Thoracic aorta (tissue), 2 donors: Measurements from ENCODE around the gene FGD6. TPM values are rescaled to one million over a fixed set of nuclear protein-coding genes. Genes with fewer than 3 reads are reported as not detected.

ENCODE experiments used
- ATAC-seq: fragments of 150-250 bp; one replicate; pipeline ENCODE4 v1.8.0; 2017; ENCODE audit warnings: low read depth; ENCODE audit not compliant: insufficient number of reproducible peaks, low FRiP score
- DNase-seq: peaks from one replicate; pipeline ENCODE4 v3.0.0-alpha.2; 2020; ENCODE audit warnings: low spot score
- H3K27ac ChIP-seq, 2 donors: fragments of 200-600 bp; sonication (generic); 1 replicate in 1 of 2; 2 replicates in 1 of 2; pipeline ENCODE4 v1.5.1; 2016; ENCODE audit warnings: mild to moderate bottlenecking in 2 of 2, moderate library complexity in 2 of 2
- H3K27me3 ChIP-seq: fragments of 200-600 bp; sonication (generic); replicated peaks from 2 replicates; pipeline ENCODE4 v1.6.0; 2016; ENCODE audit warnings: mild to moderate bottlenecking; ENCODE audit not compliant: insufficient read depth
- H3K36me3 ChIP-seq: fragments of 200-600 bp; sonication (generic); one replicate; pipeline ENCODE4 v1.5.1; 2016
- H3K4me1 ChIP-seq, 2 donors: fragments of 200-600 bp; sonication (generic); 1 replicate in 1 of 2; 2 replicates in 1 of 2; pipeline versions ENCODE4 v1.5.1 to v1.6.0; 2016; ENCODE audit warnings: low read depth in 2 of 2, mild to moderate bottlenecking in 1 of 2; ENCODE audit not compliant: control insufficient read depth in 1 of 2
- H3K4me3 ChIP-seq: fragments of 200-600 bp; sonication (generic); 2 replicates; pipeline ENCODE4 v1.5.1; 2016; ENCODE audit warnings: mild to moderate bottlenecking
- H3K9me3 ChIP-seq: fragments of 200-600 bp; sonication (generic); 2 replicates; pipeline ENCODE4 v1.5.1; 2016
- CTCF ChIP-seq: fragments of 200-600 bp; sonication (generic); IDR thresholded peaks from one replicate; pipeline ENCODE4 v1.5.1; 2019; ENCODE audit warnings: antibody characterized with exemption
- total RNA-seq, 2 donors: library from RNA; depleted of rRNA; stranded (reverse); fragments of >200 nt; gene quantifications; one replicate each; pipeline versions ENCODE4 v1.1.0 to v1.2.3, GENCODE V29; 2016

FGD6 gene
- total RNA-seq, 2 donors from 2014 or later, result 8.4 to 9.8 TPM

GRCh38 chr12:95151821-95152220, 65.4 kb downstream of the FGD6 start:
- H3K4me1 ChIP-seq, result no peaks in the 10 kb centered on the region

GRCh38 chr12:95151406-95151805, 65.9 kb downstream of the FGD6 start:
- no peak for TF ChIP-seq CTCF
- ATAC-seq, result no peak

More at GRCh38 chr12:95151821-95152220, 65.4 kb downstream of the FGD6 start:
- Histone ChIP-seq H3K9me3 (no peaks in the 10 kb centered on the region), H3K27me3 (no peaks in the 10 kb centered on the region), H3K27ac (no peak overlapping the region), H3K4me3 (no peak overlapping the region), H3K36me3 (no peaks in the 10 kb centered on the region)
- ATAC-seq, result no peak
- no peak for TF ChIP-seq CTCF
- no peak for DNase-seq

GRCh38 chr12:95150501-95150900, 66.8 kb downstream of the FGD6 start:
- no peaks in the 10 kb centered on the region for H3K9me3 ChIP-seq
- H3K36me3 ChIP-seq, result no peaks in the 10 kb centered on the region
- ATAC-seq (no peak), DNase-seq (no peak)
- H3K4me3 ChIP-seq, result no peak overlapping the region
- H3K27ac ChIP-seq, result no peak overlapping the region
- no peak for TF ChIP-seq CTCF
- no peaks in the 10 kb centered on the region for H3K27me3 ChIP-seq
- no peaks in the 10 kb centered on the region for H3K4me1 ChIP-seq

More at GRCh38 chr12:95151406-95151805, 65.9 kb downstream of the FGD6 start:
- Histone ChIP-seq H3K27ac (no peak overlapping the region), H3K4me1 (no peaks in the 10 kb centered on the region), H3K27me3 (no peaks in the 10 kb centered on the region), H3K9me3 (no peaks in the 10 kb centered on the region), H3K36me3 (no peaks in the 10 kb centered on the region), H3K4me3 (no peak overlapping the region)
- DNase-seq, result no peak

GRCh38 chr12:95147866-95148265, 69.4 kb downstream of the FGD6 start:
- Histone ChIP-seq H3K36me3 (no peaks in the 10 kb centered on the region), H3K27ac (no peak overlapping the region), H3K27me3 (no peaks in the 10 kb centered on the region), H3K4me3 (no peak overlapping the region), H3K9me3 (no peaks in the 10 kb centered on the region), H3K4me1 (peaks cover 4 to 13% of the 10 kb centered on the region in 2 donors)
- DNase-seq (no peak), ATAC-seq (no peak)
- TF ChIP-seq CTCF, result no peak

- Histone ChIP-seq H3K27ac (no peak overlapping the region), H3K27me3 (no peaks in the 10 kb centered on the region), H3K36me3 (no peaks in the 10 kb centered on the region), H3K4me1 (peaks cover 4 to 15% of the 10 kb centered on the region in 2 donors), H3K4me3 (no peak overlapping the region), H3K9me3 (no peaks in the 10 kb centered on the region)
- DNase-seq (no peak), ATAC-seq (no peak)
- TF ChIP-seq CTCF, result no peak
Observed at GRCh38 chr12:95146769-95147168, 70.5 kb downstream of the FGD6 start.
